AG04450 (cell line): ENCODE measurements around the gene ERBB2. TPM values are rescaled to one million over a fixed set of nuclear protein-coding genes. Genes with fewer than 3 reads are reported as not detected.

Source experiments
- CTCF ChIA-PET: fragments of 300-600, 350-600 bp; formaldehyde crosslinking; extraction: SDS; loops from one replicate; lab custom pipeline; 2022; ENCODE audit warnings: antibody characterized with exemption, inconsistent platforms; lab: Charles Lee
- POLR2A ChIA-PET: fragments of 350-600 bp; formaldehyde crosslinking; extraction: SDS; loops from one replicate; lab custom pipeline; 2021; ENCODE audit warnings: antibody characterized with exemption, inconsistent platforms; lab: Yijun Ruan, JAX
- DNase-seq: peaks from one replicate; pipeline ENCODE4 v3.0.0-alpha.2; 2011; ENCODE audit warnings: low read depth, low spot score
- H3K27ac ChIP-seq: one replicate; pipeline ENCODE4 v1.5.1; 2012; ENCODE audit warnings: low read depth, low read length, control low read depth
- H3K27me3 ChIP-seq: one replicate; pipeline ENCODE4 v1.6.0; 2012; ENCODE audit warnings: low read length; ENCODE audit not compliant: control insufficient read depth, insufficient read depth
- H3K4me3 ChIP-seq: 2 replicates; pipeline ENCODE4 v1.5.1; 2011; ENCODE audit warnings: mild to moderate bottlenecking, low read depth, low read length, control low read depth
- H3K9me3 ChIP-seq: 2 replicates; pipeline ENCODE4 v1.5.1; 2012; ENCODE audit warnings: low read length; ENCODE audit not compliant: control insufficient read depth, insufficient read depth
- polyA plus RNA-seq: library from polyadenylated mRNA; depleted of rRNA; stranded (reverse); fragments of >200 nt; gene quantifications from 2 replicates; pipeline ENCODE4 v1.2.3, GENCODE V29; 2011; rRNA removed
- small RNA-seq: library from RNA; depleted of rRNA; stranded (forward); fragments of <200 nt; gene quantifications from one replicate; pipeline ENCODE3, GENCODE V24; 2012; ENCODE audit warnings: low read depth; ENCODE audit not compliant: insufficient read length
- TF ChIP-seq, protein P1 (sequence below): IDR thresholded peaks from 2 replicates; pipeline ENCODE4 v1.5.1; 2011; ENCODE audit warnings: low read depth, low read length, control low read depth, inconsistent platforms

ERBB2 gene
- polyA plus RNA-seq, 1 experiment, result 21.2 TPM

DNA sequence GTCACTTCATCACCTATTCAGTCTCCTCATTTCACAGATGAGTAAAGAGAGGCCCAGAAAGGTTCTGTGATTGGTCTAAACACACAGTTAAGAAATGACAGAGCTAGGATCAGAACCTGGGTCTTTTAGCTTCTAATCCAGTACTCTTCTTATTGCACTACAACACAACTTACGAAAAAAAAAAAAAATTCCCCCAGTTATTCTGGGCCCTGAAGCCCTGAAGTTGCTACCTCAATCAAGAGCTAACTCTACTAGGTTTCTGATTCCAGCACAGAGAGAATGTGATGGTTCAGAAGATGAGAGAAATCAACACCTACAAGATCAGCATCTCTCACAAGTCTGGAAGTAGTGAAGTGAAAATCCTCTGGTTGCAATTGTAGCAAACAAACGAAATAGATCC lies 75.2 kb downstream of the ERBB2 start:
- no peak overlapping the region for H3K4me3 ChIP-seq
- CTCF ChIA-PET, result no interaction called here
- DNase-seq, result no peak
- no peaks in the 10 kb centered on the region for H3K9me3 ChIP-seq
- peaks cover 59% of the 10 kb centered on the region for H3K27me3 ChIP-seq
- TF ChIP-seq, protein P1, sequence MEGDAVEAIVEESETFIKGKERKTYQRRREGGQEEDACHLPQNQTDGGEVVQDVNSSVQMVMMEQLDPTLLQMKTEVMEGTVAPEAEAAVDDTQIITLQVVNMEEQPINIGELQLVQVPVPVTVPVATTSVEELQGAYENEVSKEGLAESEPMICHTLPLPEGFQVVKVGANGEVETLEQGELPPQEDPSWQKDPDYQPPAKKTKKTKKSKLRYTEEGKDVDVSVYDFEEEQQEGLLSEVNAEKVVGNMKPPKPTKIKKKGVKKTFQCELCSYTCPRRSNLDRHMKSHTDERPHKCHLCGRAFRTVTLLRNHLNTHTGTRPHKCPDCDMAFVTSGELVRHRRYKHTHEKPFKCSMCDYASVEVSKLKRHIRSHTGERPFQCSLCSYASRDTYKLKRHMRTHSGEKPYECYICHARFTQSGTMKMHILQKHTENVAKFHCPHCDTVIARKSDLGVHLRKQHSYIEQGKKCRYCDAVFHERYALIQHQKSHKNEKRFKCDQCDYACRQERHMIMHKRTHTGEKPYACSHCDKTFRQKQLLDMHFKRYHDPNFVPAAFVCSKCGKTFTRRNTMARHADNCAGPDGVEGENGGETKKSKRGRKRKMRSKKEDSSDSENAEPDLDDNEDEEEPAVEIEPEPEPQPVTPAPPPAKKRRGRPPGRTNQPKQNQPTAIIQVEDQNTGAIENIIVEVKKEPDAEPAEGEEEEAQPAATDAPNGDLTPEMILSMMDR, result no peak
- no peak overlapping the region for H3K27ac ChIP-seq
- POLR2A ChIA-PET, result no interaction called here

DNA sequence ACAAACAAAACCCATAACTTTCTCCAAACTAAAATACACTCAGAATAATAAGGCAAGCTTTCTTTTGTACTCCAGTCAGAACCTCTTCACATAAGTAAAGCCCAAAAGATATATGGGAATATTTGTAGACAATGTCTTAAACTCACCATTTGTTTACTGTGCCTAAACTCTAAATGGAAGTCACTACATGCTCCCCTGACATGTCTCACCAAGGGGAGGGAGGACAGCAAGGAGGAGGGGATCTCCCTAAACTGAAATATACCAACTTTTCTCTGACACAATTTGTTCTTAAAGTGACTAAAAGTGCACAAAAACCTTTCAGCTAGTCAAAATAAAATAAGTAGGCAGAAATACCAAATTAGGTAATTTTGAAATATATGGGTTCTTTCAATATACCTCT lies 76.4 kb downstream of the ERBB2 start:
- POLR2A ChIA-PET, result interaction anchor here (0.6 kb wide), 2 partner anchors 24 to 47 kb away, joined by 3 to 11 read pairs; no protein-coding TSS in a partner anchor

DNA sequence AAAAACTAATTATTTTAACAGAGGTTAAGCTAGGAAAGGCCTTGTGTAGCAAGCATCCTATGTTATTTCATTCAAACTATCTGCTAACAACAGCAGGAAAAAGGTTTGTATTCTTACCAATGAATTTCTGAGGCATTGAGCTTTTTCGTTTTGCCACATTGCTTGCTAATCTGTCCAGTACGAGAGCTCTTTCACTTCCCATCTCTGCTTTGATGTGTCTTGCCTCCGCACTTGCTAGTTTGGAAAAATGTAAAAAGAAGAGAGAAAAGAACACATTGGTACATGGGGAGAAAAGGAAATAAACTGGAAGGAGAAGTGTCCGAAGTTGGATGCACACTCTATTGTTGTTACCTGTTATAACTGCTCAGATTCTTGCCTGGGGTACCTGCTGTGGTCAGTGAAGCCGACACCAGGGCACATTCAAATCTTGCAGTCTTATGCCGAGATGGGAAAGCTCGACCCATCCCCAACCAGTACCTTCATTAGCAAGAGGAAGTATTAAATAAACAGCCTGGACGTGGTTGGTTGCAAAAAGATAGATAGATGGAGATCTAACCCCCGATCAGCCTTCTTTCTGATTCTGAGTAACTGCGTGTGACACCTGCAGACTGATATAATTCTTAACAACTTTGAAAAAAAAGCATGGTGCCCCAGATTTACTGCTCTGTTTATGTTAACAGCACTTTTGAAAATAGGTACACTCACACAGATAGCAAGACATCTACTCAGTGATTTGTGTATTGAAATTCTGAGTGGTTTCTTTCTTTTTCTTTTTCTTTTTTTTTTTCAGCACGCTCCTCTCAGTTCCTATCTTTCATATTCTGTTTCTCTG lies 77.9 kb downstream of the ERBB2 start:
- Histone ChIP-seq H3K9me3 (no peaks in the 10 kb centered on the region), H3K27ac (no peak overlapping the region), H3K27me3 (peaks cover 69% of the 10 kb centered on the region), H3K4me3 (no peak overlapping the region)
- TF ChIP-seq, protein P1, result no peak
- ChIA-PET CTCF (no interaction called here), POLR2A (no interaction called here)
- no peak for DNase-seq

More for the DNA sequence above, 76.4 kb downstream of the ERBB2 start:
- CTCF ChIA-PET, result no interaction called here
- no peak overlapping the region for H3K27ac ChIP-seq
- no peaks in the 10 kb centered on the region for H3K9me3 ChIP-seq
- no peak for DNase-seq
- H3K27me3 ChIP-seq, result peaks cover 68% of the 10 kb centered on the region
- TF ChIP-seq, protein P1, result no peak
- no peak overlapping the region for H3K4me3 ChIP-seq

Small RNAs within 50 kb of the gene (small RNA-seq; reads per million reads assigned to genes)
- gene MIR4728, result not detected

Other genes starting within 250 kb of the ERBB2 start
- gene MED1, start 248.8 kb upstream of the ERBB2 start, polyA plus RNA-seq, result 36.9 and 43.9 TPM in 2 replicates
- gene CDK12, start 238.6 kb upstream of the ERBB2 start, polyA plus RNA-seq, result 21.7 and 24.3 TPM in 2 replicates
- not detected in 2 replicates for gene NEUROD2, start 92.1 kb upstream of the ERBB2 start, polyA plus RNA-seq
- gene PPP1R1B, start 73.1 kb upstream of the ERBB2 start, polyA plus RNA-seq, result not detected in 2 replicates
- gene STARD3, start 62.9 kb upstream of the ERBB2 start, polyA plus RNA-seq, result 43.3 and 44.7 TPM in 2 replicates
- gene TCAP, start 34.7 kb upstream of the ERBB2 start, polyA plus RNA-seq, result 0.09 and 0.12 TPM in 2 replicates
- gene PNMT, start 31.6 kb upstream of the ERBB2 start, polyA plus RNA-seq, result not detected in 2 replicates
- 9.6 and 13.9 TPM in 2 replicates for gene PGAP3, start 12.0 kb upstream of the ERBB2 start, polyA plus RNA-seq
- gene MIEN1, start 30.5 kb downstream of the ERBB2 start, polyA plus RNA-seq, result 31.9 and 45.4 TPM in 2 replicates
- 0.05 and 0.14 TPM in 2 replicates for gene GRB7, start 37.9 kb downstream of the ERBB2 start, polyA plus RNA-seq
- not detected in 2 replicates for gene IKZF3, start 164.2 kb downstream of the ERBB2 start, polyA plus RNA-seq
- not detected in 2 replicates for gene ZPBP2, start 168.1 kb downstream of the ERBB2 start, polyA plus RNA-seq
- gene GSDMB, start 218.6 kb downstream of the ERBB2 start, polyA plus RNA-seq, result 5.0 and 5.3 TPM in 2 replicates
- 45.6 and 76.0 TPM in 2 replicates for gene ORMDL3, start 227.5 kb downstream of the ERBB2 start, polyA plus RNA-seq
- gene LRRC3C, start 227.7 kb downstream of the ERBB2 start, polyA plus RNA-seq, result not detected in 2 replicates